Heart right ventricle (tissue), 16 donors: ENCODE measurements around the gene COPZ1. TPM values are rescaled to one million over a fixed set of nuclear protein-coding genes. Genes with fewer than 3 reads are reported as not detected.

Experiments
- ATAC-seq, 8 donors: fragments of 200-7000 bp; cut with Tn5 transposase; one replicate each; pipeline ENCODE4 v1.9.1; 2020; ENCODE audit warnings: mild to moderate bottlenecking in 8 of 8, moderate library complexity in 8 of 8, moderate number of reproducible peaks in 1 of 8
- DNase-seq, 2 donors: peaks; one replicate each; pipeline ENCODE4 v3.0.0-alpha.2; 2020
- H3K27ac ChIP-seq, 10 donors: fragments of 200-600 bp; sonication (generic) in 2 of 10; one replicate each; pipeline versions ENCODE4 v1.5.0 to v1.8.0; 2020 to 2022; ENCODE audit warnings: mild to moderate bottlenecking in 3 of 10
- H3K27me3 ChIP-seq, 7 donors: fragments of 200-600 bp; one replicate each; pipeline ENCODE4 v1.8.0; 2021 to 2022; ENCODE audit warnings: mild to moderate bottlenecking in 2 of 7
- H3K36me3 ChIP-seq, 9 donors: fragments of 200-600 bp; sonication (generic) in 1 of 9; one replicate each; pipeline versions ENCODE4 v1.5.0 to v1.8.0; 2020 to 2022; ENCODE audit warnings: mild to moderate bottlenecking in 2 of 9
- H3K4me1 ChIP-seq, 9 donors: fragments of 200-600 bp; sonication (generic) in 1 of 9; one replicate each; pipeline versions ENCODE4 v1.5.0 to v1.8.0; 2020 to 2022; ENCODE audit warnings: mild to moderate bottlenecking in 4 of 9
- H3K4me3 ChIP-seq, 10 donors: fragments of 200-600 bp; sonication (generic) in 2 of 10; one replicate each; pipeline versions ENCODE4 v1.5.0 to v1.8.0; 2020 to 2022; ENCODE audit warnings: mild to moderate bottlenecking in 7 of 10, moderate library complexity in 2 of 10
- H3K9me3 ChIP-seq, 11 donors: fragments of 200-600 bp in 10 of 11; sonication (generic) in 2 of 11; one replicate each; pipeline versions ENCODE4 v1.5.0 to v1.8.0; 2013 to 2022; ENCODE audit warnings: mild to moderate bottlenecking in 2 of 11, control low read depth in 1 of 11, moderate library complexity in 1 of 11
- WGBS, 2 donors: extraction: QIAGEN DNeasy Blood & Tissue Kit; methylation state at CpG; one replicate each; pipeline ENCODE4 v1.1.7; 2013; ENCODE audit warnings: inconsistent platforms in 1 of 2; 5-methylcytosine and 5-hydroxymethylcytosine counted together
- intact Hi-C, 10 donors: fragments of 100-400 bp; cut with DNase I; formaldehyde crosslinking; loops; one replicate each; pipeline versions ENCODE4 v1.11.1 to v1.14.2; 2022
- polyA plus RNA-seq, 2 donors: library from polyadenylated mRNA; stranded (reverse); fragments of 200-250 nt; gene quantifications; one replicate each; pipeline ENCODE4 v1.2.3, GENCODE V29; 2013
- total RNA-seq, 10 donors: library from RNA; stranded (reverse); fragmentation: NEBNext Ultra II Directional in 3 of 10; extraction: Animal tissue kit (Norgen Biotek cat#: 25700) in 3 of 10; gene quantifications; one replicate each; pipeline versions ENCODE4 v1.2.1 to v1.2.4, GENCODE V29; 2021 to 2023
- TF ChIP-seq, protein P1 (sequence below), 9 donors: fragments of 200-600 bp; sonication (generic) in 2 of 9; IDR thresholded peaks; one replicate each; pipeline versions ENCODE4 v1.5.0 to v1.8.0; 2021 to 2022; ENCODE audit warnings: antibody characterized with exemption in 9 of 9, mild to moderate bottlenecking in 5 of 9, moderate library complexity in 1 of 9
- donor health status: Arrhythmogenic right ventricular cardiomyopathy.
- donor health status: ischemic (EF 13 %, LVEDD 7.1; RV severe dilation, severe dysfunction).
- donor health status: healthy with polysubstance abuse.
- donor health status: DM: no; HTN: yes; CAD: no.
- donor health status: DM: no; HTN: no; CAD: no.
- donor health status: ischemic (EF 25% LVEDD 6.9; RV normal size, moderate dysfunction).
- donor health status: ischemic (EF 25% LVEDD 5.7; RV mildly dilated, moderate dysfunction).
- donor health status: healthy.
- donor health status: DM: yes; HTN: yes; CAD: no.
- donor health status: Ischemic cardiomyopathy.
- donor health status: ischemic (EF 35%, LVEDD 5.7; RV mildly dilated, moderate dysfunction).
- donor health status: nonischemic (EF 11% LVEDD 7.7; RV severe dilation, severe dysfunction).
- donor health status: DM: yes; HTN: yes; CAD: no.
- donor health status: PGD.
- donor health status: ischemic (EF 29% LVEDD 5.4; RV normal size, mild dysfunction).
- donor health status: nonischemic (EF 23%, LVEDD 6.1; RV moderate dilation, normal function).

The COPZ1 gene
- total and polyA plus RNA-seq, 12 donors, result 64.0 to 152 (median 131) TPM

GRCh38 chr12:54358191-54358944 lies 33.4 kb downstream of the COPZ1 start:
- intact Hi-C loops, result loop anchor here in 2 of 10 donors (2.0 to 10.0 kb wide), 2 partner anchors 22 to 344 kb away; no protein-coding TSS in a partner anchor

GRCh38 chr12:54358945-54359761 lies 34.2 kb downstream of the COPZ1 start:
- Histone ChIP-seq H3K9me3 (no peaks in the 10 kb centered on the region), H3K36me3 (no peaks in the 10 kb centered on the region), H3K27ac (peak overlapping the region; percentile 67 to 95 (median 88)), H3K4me1 (peaks cover 4 to 44% (median 17%) of the 10 kb centered on the region in 9 donors), H3K4me3 (peak overlapping the region; percentile 34 to 76 (median 64)), H3K27me3 (no peaks in the 10 kb centered on the region)
- intact Hi-C loops, result loop anchor here in 3 of 10 donors (1.0 to 10.0 kb wide), 3 partner anchors 22 to 344 kb away; no protein-coding TSS in a partner anchor
- TF ChIP-seq, protein P1, sequence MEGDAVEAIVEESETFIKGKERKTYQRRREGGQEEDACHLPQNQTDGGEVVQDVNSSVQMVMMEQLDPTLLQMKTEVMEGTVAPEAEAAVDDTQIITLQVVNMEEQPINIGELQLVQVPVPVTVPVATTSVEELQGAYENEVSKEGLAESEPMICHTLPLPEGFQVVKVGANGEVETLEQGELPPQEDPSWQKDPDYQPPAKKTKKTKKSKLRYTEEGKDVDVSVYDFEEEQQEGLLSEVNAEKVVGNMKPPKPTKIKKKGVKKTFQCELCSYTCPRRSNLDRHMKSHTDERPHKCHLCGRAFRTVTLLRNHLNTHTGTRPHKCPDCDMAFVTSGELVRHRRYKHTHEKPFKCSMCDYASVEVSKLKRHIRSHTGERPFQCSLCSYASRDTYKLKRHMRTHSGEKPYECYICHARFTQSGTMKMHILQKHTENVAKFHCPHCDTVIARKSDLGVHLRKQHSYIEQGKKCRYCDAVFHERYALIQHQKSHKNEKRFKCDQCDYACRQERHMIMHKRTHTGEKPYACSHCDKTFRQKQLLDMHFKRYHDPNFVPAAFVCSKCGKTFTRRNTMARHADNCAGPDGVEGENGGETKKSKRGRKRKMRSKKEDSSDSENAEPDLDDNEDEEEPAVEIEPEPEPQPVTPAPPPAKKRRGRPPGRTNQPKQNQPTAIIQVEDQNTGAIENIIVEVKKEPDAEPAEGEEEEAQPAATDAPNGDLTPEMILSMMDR (IDR thresholded peaks at IDR 0.05), result no peak
- ATAC-seq (peak; percentile 96 to 98 (median 97)), DNase-seq (peak; percentile 90 to 98)
- 1% methylated on average over 36 to 40 of the region's 40 CpGs for WGBS, 2 donors

More at GRCh38 chr12:54358191-54358944, 33.4 kb downstream of the COPZ1 start:
- Histone ChIP-seq H3K4me3 (peak overlapping the region; percentile 34 to 76 (median 64)), H3K9me3 (no peaks in the 10 kb centered on the region), H3K27ac (peak overlapping the region; percentile 38 to 95 (median 88)), H3K4me1 (peaks cover 4 to 37% (median 17%) of the 10 kb centered on the region in 9 donors), H3K36me3 (no peaks in the 10 kb centered on the region), H3K27me3 (no peaks in the 10 kb centered on the region)
- WGBS, 2 donors, result 10 to 14% methylated on average over 15 of the region's 15 CpGs
- TF ChIP-seq, protein P1 (IDR thresholded peaks at IDR 0.05), result no peak
- no peak for ATAC-seq
- no peak for DNase-seq

- Histone ChIP-seq H3K9me3 (no peaks in the 10 kb centered on the region), H3K4me3 (peak overlapping the region in 9 of 10 donors; percentile 48 to 76 (median 66)), H3K4me1 (peaks cover 4 to 51% (median 17%) of the 10 kb centered on the region in 9 donors), H3K36me3 (no peaks in the 10 kb centered on the region), H3K27me3 (no peaks in the 10 kb centered on the region), H3K27ac (peak overlapping the region; percentile 67 to 95 (median 88))
- intact Hi-C loops, result loop anchor here (1.0 to 10.0 kb wide), 13 partner anchors 23 to 345 kb away; partner anchors contain the start of genes CBX5 (in 1 of the 10), COPZ1 (in 1 of the 10) and HNRNPA1 (in 1 of the 10)
- no peak for ATAC-seq
- WGBS, 2 donors, result 45 to 51% methylated on average over 9 of the region's 9 CpGs
- TF ChIP-seq, protein P1 (IDR thresholded peaks at IDR 0.05), result no peak
- DNase-seq, result no peak
Measured at GRCh38 chr12:54359762-54360351, 34.9 kb downstream of the COPZ1 start.
